ENCODE data around the gene FLOT2. TPM values are rescaled to one million over a fixed set of nuclear protein-coding genes. Genes with fewer than 3 reads are reported as not detected.
"Not testable (repeated sequence)": the region's sequence is repeated elsewhere in the genome, so short reads cannot be mapped to it uniquely, and the experiment has no call there.

FLOT2 gene
- polyA plus RNA-seq, 1 donor, result 72.4 TPM

GRCh38 chr17:28916302-28916934, 18.9 kb upstream of the FLOT2 start:
- no peak for DNase-seq (ENCODE audit: low read depth)

- DNase-seq (ENCODE audit: low read depth), result no peak
These were observed 15.4 kb upstream of the FLOT2 start for GRCh38 chr17:28912938-28913333.

GRCh38 chr17:28912281-28912937, 14.9 kb upstream of the FLOT2 start:
- no peak for DNase-seq (ENCODE audit: low read depth)

- DNase-seq (ENCODE audit: low read depth), result no peak
These were observed 14.0 kb upstream of the FLOT2 start for GRCh38 chr17:28911411-28912045.

GRCh38 chr17:28910534-28910933, 13.0 kb upstream of the FLOT2 start:
- no peak for DNase-seq (ENCODE audit: low read depth)

- no peak for DNase-seq (ENCODE audit: low read depth)
These were observed 11.2 kb upstream of the FLOT2 start for GRCh38 chr17:28908640-28909167.

GRCh38 chr17:28907709-28908475, 10.4 kb upstream of the FLOT2 start:
- no peak for DNase-seq (ENCODE audit: low read depth)

GRCh38 chr17:28906706-28907438, 9.3 kb upstream of the FLOT2 start:
- no peak for DNase-seq (ENCODE audit: low read depth)

GRCh38 chr17:28906276-28906675, 8.7 kb upstream of the FLOT2 start:
- no peak for DNase-seq (ENCODE audit: low read depth)

GRCh38 chr17:28904800-28905199, 7.3 kb upstream of the FLOT2 start:
- no peak for DNase-seq (ENCODE audit: low read depth)

GRCh38 chr17:28903546-28903841, 6.0 kb upstream of the FLOT2 start:
- DNase-seq (ENCODE audit: low read depth), result not testable (repeated sequence)

- DNase-seq (ENCODE audit: low read depth), result no peak
These were observed 5.4 kb upstream of the FLOT2 start, which contains the start of gene DHRS13 for GRCh38 chr17:28902819-28903545. DHRS13 (minus strand) TSS chr17:28903079; CDS start chr17:28902944, 135 bp downstream.

- DNase-seq (ENCODE audit: low read depth), result no peak
These were observed 4.6 kb upstream of the FLOT2 start for GRCh38 chr17:28901866-28902818.

GRCh38 chr17:28900986-28901726, 3.6 kb upstream of the FLOT2 start:
- no peak for DNase-seq (ENCODE audit: low read depth)

GRCh38 chr17:28899212-28899815, 1.8 kb upstream of the FLOT2 start:
- DNase-seq (ENCODE audit: low read depth), result no peak

- no peak for DNase-seq (ENCODE audit: low read depth)
These were observed 1.0 kb upstream of the FLOT2 start for GRCh38 chr17:28898527-28898955.

- DNase-seq (ENCODE audit: low read depth), result no peak
These were observed 415 bp upstream of the FLOT2 start for GRCh38 chr17:28897769-28898526.

- no peak for DNase-seq (ENCODE audit: low read depth)
These were observed 1.0 kb downstream of the FLOT2 start for GRCh38 chr17:28896491-28896883.

Measured in forelimb muscle (tissue), 1 donor.